NCI-H146 treated with DMSO at 0.1 percent for 48 hours (cell line): ENCODE data around the gene PDHX.

Source experiments
- DNase-seq: peaks from one replicate; lab custom pipeline; 2025; ENCODE audit not compliant: unreplicated experiment; lab: John Stamatoyannopoulos, UW

Gene PDHX

DNA sequence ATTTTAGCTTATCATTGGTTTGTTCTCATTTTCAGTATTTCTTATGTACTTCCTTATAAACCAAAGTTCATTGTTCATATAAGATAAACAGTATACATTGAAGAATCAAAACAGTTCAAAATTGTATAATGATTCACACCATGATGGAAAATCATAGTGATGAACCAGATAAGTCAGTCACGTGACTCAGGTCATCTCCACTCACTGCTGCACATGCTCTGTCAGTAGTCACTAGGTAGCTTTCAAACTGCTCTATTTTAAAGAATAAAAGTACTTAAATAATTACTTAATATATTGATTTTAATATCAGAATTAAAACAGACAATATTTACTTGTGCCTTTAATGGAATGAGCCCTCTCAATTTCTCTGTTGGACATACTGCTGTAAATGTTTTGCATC lies 37.5 kb downstream of the PDHX start:
- no peak for DNase-seq

DNA sequence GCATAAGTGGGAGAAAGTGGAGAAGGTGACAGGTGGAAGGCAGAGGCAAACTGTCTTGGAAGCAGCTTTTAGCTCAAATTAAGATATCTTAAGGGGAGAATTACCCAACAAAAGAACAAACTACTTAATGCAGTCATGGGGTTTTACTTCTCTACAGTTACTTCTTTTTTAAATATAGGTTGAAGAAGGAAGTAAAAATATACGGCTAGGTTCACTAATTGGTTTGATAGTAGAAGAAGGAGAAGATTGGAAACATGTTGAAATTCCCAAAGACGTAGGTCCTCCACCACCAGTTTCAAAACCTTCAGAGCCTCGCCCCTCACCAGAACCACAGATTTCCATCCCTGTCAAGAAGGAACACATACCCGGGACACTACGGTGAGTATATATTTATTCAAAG lies 40.8 kb downstream of the PDHX start:
- no peak for DNase-seq

DNA sequence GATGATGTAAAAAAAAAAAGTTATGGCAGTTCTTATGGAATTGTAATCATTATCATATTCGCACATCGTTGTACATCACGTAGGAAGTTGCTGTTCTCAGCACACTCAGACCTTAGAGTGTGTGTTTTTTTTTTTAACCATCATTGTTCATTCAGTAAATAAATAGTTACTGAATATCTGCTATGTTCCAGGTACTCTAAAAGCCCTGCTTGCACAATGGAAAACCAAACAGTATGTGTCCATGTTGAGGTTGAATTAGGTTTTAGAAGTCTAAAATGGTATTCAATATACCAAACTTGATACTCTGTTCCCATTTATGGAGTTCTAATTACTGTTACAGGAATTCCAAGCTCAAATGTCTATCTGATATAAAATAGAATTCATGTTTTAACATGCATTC lies 41.2 kb downstream of the PDHX start:
- DNase-seq: no peak

DNA sequence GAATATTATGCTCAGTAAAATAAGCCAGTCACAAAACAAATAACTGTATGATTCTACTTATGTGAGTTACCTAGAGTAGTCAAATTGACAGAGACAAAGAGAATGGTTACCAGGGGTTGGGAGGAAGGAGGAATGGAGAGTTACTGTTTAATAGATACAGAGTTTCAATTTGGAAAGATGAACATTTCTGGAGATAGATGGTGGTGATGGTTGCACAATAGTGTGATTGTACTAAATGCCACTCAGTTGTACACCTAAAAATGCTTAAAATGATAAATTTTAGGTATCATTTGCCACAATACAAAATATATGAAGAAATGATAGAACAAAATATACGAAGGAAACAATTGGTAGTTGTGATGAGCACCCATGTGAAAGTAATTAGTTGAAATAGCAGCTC lies 43.4 kb downstream of the PDHX start:
- DNase-seq: no peak

DNA sequence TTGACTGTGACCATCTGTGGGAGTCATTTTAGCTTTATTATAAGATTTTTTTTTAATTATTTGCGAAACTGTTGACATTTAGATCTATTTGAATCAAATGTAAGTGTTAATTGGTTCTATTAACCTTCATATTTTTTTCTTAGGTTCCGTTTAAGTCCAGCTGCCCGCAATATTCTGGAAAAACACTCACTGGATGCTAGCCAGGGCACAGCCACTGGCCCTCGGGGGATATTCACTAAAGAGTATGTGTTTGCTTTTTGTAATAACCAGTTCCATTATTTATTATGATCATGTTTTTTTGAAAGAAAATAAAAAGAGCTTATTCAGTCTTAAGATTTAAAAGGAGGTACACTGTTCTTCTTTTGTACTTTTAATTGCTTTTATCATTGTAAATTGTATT lies 43.9 kb downstream of the PDHX start:
- DNase-seq: peak; percentile 74

DNA sequence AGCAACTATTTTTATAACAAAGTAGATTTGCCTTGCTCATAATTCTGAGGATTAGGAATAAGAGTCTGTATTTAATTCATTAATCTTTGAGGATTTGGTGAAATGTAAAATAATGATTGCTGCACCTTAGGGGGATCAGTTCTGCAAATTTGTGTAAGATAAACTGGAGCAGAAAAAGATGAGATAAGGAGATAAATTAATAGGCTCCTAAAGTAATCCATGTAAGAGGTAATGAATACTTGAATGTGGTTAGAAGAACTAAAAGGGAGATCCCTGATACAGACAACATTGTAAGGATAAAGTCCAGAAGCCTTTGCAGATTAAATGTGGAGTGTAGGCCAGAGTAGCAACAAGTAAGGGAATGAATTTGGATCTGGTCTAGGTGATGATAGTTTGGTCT lies 45.6 kb downstream of the PDHX start:
- no peak for DNase-seq

DNA sequence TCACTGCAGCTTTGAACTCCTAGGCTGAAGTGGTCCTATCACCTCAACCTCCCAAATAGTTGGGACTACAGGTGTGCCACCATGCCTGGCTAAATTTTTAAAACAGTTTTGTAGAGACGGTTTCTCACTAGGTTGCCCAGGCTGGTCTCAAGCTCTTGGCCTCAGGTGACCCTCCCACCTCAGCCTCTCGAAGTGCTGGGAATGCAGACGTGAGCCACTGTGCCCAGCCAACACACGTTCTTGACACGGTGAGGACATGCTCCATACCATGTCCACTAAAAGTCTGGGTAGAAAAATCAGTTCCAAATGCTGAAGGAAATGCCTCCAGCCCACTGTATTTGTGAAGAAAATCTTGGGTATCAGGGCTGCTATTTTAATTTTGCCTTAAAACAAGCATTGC lies 46.9 kb downstream of the PDHX start:
- DNase-seq: no peak

DNA sequence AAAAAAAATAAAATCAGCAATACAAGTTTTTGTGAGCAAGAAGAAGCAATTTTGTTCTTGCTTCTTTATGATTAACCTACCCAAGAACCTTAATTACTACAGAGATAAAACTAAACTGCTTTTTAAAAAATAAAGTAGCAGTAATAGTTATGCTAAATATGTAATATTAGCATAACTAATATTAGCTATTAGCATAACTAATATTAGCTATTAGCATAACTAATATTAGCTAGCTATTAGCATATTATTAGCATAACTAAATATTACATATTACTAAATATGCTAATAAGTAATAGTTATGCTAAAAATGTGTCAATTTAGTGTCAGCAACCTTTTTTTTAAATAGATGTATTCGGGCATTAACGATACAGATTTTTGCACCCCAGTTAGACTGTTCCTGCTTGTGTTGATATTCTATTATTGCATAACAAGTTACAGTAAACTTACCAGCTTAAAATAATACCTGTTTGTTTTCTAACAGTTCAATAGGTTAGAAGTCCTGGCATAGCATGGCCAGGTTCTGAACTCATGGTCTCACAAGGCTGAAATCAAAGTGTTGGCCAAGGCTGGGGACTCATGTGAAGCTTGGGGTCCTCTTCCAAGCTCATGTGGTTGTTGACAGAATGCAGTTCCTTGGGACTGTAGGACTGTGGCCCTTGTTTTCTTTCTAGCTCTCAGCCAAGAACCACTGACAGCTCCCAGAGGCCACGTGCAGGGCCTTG lies 48.4 kb downstream of the PDHX start:
- DNase-seq: no peak

DNA sequence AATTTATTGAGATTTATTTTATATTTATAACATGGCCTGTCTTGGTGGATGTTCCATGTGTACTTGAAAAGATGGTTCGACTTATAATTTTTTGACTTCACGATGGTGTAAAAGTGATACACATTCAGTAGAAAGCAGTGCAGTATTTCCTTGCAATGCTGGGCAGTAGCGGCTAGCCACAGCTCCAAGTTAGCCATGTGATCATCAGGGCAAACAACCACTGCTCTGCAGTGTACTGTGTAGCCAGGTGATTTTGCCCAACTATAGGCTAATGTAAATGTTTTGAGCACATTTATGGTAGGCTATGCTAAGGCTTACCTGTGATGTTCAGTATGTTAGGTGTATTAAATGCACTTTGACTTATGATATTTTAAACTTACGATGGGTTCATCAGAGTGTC lies 52.4 kb downstream of the PDHX start:
- no peak for DNase-seq

DNA sequence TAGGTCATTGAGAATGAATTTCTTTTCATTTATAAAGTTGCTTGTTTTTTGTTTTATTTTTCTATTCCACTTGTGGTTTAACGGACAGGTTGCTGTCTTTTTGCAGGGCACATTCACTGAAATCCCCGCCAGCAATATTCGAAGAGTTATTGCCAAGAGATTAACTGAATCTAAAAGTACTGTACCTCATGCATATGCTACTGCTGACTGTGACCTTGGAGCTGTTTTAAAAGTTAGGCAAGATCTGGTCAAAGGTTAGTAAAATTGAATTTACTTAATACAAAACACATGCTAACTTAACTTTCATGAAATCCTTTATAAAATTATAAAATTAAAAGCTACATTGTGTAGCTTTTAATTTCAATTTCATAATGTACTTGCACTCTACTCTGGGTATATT lies 53.6 kb downstream of the PDHX start:
- no peak for DNase-seq

DNA sequence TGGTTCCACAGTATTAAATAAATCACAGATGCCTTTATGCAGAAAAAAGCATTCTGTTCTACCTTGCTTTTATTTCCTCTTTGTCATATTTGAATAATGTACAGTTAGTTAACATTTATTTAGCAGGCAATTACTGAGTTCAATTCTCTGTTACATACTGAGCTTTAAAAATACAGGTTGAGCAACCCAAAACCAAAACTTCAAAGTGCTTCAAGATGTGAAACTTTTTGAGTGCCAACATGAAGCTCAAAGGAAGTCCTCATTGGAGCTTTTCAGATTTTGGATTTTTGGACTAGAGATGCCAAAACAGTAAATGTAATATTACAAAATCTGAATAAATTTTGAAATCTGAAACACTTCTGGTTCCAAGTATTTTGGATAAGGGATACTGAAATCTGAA lies 54.1 kb downstream of the PDHX start:
- no peak for DNase-seq

DNA sequence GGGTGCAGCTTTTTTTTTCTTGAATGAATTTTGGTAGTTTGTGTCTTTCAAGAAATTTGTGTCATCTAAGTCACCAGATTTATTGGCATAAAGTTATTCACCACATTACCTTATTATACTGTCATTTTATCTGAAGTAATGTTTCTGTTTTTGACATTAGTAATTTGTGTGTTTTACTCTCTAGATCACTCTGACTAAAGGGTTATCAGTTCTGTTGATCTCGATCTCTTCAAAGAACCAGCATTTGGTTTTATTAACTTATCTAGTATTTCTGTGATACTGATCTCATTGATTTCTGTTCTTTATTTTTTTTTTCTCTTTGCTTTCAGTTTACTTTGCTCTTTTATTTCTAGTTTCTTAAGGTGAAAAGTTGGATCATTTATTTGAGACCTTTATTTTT lies 55.5 kb downstream of the PDHX start:
- DNase-seq: no peak

DNA sequence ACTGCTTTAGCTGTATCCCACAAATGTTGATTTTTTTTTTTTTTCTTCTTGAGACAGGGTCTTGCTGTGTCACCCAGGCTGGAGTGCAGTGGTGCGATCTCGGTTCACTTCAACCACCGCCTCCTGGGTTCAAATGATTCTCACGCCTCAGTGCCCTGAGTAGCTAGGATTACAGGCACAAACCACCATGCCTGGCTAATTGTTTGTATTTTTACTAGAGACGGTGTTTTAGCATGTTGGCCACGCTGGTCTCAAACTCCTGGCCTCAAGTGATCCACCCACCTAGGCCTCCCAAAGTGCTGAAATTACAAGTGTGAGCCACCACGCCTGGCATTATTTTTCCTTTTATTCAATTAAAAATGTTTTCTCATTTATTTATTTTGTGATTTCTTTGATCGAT lies 55.9 kb downstream of the PDHX start:
- no peak for DNase-seq

DNA sequence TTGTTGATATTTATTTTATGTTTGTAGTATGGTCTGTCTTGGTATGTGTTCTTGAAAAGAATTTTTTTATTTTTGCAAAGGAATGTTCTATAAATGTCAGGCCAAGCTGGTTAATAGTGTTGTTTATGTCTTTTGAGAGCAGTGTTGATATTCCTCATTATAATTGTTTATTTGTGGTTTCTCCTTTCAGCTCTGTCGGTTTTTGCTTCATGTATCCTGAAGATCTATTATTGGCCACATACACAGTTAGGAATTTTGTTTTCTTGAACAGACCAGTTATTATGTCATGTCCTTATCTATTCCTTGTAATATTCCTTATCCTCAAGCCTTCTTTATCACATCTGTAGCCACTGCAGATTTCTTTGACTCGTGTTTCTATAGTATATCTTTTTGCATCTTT lies 56.5 kb downstream of the PDHX start:
- no peak for DNase-seq

DNA sequence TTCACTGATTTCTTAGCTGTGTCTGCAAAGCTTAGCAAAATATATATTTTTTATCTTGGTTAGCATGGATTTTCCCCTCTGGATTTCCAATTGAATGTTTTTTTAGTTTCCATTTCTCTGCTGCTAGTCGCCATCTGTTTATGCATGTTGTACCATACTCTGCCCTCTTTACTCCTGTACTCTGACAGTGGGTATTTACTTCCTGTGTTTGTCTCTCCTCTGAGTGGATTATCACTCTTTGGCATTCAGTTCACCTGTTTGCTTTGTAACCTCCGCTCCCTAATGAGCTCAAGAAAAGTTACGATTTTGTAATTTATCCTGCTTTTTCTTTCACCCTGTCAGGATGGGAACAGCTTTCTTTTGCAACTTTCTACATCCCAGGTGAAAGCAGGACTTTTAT lies 59.1 kb downstream of the PDHX start:
- no peak for DNase-seq

DNA sequence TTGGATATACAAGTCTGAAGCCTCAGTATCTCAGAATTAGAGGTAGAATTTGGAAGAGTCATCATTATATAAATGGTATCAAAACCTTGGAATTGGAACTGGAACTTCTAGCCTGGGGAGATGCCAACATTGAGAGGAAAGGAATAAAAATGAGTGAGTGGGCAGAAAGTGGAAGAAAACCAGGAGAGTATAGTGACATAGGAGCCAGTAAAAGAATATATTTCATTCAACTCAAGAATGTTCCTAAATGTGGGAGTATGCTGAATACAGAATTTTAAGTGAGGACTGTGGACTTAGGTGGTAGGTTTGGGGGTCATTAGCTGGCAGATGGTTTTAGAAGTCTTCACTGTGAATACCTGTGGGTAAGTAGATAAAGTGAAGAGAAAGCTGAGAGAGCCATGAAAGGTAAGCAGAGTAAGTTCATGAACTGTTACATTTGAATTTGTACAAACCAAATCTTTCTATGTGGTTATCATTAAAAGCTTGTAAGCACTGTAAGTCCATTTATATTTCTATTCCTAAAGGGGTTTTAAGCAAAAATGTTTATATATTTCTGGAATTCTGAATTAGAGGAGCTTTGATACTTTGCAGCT lies 60.2 kb downstream of the PDHX start:
- no peak for DNase-seq

DNA sequence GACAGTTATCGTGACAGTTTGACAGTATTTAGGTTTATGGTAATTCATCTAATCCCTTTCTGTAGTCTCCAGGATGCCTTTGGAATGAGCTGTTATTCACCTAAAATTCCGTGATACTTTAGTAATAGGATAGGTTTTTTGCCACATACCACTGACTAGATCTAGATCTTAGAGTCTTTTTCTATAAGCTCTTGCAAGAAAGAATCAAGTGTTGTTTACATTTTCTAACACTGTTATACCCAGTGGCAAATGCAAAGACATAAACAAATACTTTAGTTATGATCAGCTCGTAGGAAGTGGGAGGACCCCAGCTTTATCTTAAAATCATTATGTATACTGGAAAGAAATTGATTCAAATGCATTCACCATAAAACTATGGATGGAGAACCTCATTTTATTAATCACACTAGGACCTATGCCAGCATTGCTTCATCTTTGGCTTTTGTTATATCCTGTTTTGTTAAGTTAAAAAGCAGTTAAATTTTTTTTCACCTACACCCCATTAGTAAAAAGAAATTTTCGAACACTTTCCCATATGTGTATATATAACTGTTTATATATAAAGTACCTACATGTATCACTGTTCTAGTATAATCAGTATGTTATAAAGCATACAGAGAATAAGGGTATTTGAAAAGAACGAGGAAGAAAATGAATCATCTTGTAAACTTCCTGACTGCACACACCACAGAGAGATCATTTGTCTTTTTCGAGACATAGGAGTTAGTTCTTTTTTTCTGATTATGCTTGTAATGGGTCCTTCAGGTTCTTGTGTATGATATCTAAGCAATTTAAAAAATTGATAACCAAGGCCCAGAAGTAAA lies 60.9 kb downstream of the PDHX start:
- no peak for DNase-seq

DNA sequence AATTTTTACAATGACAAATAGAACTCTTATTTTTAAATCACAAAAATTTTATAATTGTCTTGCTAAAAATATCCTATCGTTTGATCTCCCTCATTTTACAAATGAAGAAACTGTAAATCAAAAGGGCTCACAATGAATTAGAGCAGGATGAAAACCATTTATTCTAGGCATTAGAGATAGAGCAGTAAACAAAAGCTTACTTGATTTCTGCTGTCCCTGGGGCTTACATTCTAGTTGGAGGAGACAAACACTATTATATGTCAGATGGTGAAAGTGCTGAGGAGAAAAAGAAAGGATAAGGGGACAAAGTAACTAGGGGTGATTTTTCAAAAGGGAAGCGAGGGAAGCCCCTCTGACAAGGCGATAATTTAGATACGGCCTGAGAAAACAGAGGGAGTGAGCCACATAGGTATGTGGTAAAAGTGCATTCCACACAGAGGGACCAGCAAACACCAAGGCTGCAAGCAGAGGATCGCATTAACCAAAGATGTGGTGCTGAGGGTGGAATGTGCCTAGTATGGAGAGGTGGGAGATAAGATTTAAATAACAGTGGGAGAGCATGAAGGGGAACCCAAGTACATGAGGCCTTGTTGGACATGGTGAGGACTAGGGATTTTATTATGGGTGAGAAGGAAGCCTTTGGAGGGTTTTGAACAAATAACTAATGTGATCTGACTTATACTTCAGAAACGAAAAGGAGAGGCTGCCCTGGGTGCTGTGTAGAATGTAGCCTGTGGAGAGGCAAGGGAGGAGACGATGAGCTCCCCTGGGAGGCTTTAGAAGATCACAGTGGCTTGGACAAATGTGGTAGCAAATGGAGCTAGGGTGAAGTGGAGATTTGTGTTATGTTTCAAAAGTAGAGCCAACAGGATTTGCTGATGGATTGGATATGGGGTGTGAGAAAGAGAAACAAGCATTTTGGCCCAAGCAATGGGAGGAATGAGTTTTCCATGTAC lies 62.1 kb downstream of the PDHX start:
- no peak for DNase-seq

DNA sequence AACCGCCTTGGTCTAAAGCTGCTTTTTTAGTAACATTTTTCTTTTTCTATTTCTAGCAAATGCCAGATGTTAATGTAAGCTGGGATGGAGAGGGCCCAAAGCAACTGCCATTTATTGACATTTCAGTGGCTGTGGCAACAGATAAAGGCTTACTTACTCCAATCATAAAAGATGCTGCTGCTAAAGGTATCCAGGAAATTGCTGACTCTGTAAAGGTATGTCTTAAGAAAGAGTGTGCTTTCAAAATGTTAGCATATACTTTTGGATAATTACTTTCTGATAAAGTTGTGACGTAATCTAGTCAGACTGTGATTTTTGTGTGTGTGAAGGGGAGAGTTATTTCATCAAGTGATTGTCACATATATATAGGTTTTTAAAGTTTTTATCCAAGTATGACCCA lies 68.1 kb downstream of the PDHX start:
- DNase-seq: no peak

DNA sequence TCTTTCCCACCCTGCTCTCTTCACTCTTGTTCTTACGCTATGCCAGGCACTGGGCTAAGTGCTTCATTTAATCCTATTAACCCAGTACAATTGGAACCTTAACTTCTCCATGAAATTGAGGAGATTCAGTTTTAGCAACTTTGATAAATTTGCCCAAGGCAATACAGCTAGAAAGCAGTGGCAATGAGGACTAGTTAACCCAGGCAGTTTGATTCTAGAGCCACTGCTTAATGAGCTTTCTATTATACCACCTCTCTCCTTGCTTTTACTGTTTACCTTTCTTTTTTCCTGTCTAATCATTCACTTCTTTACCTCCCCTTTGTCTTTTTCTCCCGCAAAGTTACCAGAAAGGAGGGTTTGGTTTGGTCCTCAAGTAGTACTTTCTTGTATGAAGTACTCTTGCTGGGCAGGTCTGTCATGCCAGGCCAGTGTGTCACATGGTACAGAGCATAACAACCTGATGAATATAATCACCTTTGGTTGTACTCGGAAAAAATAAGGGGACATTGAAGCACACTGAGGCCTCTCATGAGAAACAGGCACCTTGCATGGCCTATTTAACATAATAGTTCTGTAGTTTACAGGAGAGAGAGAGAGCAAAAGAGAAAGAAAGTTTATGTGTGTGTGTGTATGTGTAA lies 70.6 kb downstream of the PDHX start:
- no peak for DNase-seq

DNA sequence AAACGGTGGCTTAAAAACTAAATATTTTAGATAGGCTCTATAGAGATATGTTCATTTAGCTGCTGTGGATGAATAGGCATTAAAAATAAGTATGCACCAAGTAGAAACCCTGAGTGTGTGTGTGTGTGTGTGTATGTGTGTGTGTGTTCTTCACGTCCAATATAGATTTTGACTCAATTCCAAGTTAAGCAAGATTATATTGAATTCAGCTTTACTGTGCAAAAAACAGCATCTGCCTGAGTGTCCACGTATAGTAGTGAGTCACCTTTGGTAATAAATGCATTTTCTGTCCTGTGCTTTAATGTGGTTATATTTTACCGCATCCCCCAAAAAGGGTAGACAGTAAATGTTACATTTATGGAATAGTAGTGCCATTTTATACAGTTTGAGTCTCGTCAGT lies 71.2 kb downstream of the PDHX start:
- no peak for DNase-seq
